ENCODE results near the gene PPP6R2.

DNA sequence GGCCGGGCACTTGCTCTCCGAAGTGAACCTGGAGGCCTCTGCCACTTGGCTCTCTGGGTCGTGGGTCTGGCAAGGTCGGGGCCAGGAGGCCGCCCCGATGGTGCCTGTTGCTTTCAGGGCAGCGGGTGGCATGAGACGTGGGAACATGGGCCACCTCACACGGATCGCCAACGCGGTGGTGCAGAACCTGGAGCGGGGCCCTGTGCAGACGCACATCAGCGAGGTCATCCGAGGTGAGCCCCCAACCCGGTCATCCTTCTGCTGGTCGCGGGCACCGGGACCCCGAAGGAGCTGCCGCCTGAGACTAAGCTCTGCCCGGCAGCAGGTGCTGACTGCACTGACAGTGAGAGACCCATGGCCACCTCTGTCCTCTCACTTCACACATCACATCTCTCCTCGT is 91.7 kb downstream of the PPP6R2 start:
- TF ChIP-seq EZH2 (IDR thresholded peaks at IDR 0.05) = no peak
- TF ChIP-seq, protein P1, sequence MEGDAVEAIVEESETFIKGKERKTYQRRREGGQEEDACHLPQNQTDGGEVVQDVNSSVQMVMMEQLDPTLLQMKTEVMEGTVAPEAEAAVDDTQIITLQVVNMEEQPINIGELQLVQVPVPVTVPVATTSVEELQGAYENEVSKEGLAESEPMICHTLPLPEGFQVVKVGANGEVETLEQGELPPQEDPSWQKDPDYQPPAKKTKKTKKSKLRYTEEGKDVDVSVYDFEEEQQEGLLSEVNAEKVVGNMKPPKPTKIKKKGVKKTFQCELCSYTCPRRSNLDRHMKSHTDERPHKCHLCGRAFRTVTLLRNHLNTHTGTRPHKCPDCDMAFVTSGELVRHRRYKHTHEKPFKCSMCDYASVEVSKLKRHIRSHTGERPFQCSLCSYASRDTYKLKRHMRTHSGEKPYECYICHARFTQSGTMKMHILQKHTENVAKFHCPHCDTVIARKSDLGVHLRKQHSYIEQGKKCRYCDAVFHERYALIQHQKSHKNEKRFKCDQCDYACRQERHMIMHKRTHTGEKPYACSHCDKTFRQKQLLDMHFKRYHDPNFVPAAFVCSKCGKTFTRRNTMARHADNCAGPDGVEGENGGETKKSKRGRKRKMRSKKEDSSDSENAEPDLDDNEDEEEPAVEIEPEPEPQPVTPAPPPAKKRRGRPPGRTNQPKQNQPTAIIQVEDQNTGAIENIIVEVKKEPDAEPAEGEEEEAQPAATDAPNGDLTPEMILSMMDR (IDR thresholded peaks at IDR 0.05 in 2 of 3, conservative IDR thresholded peaks at IDR 0.05 in 1 of 3; ENCODE audit: borderline replicate concordance in 1 of 3, insufficient read depth in 1 of 3, low read depth in 2 of 3, low read length in 2 of 3) = no peak
- TF ChIP-seq, protein P2, sequence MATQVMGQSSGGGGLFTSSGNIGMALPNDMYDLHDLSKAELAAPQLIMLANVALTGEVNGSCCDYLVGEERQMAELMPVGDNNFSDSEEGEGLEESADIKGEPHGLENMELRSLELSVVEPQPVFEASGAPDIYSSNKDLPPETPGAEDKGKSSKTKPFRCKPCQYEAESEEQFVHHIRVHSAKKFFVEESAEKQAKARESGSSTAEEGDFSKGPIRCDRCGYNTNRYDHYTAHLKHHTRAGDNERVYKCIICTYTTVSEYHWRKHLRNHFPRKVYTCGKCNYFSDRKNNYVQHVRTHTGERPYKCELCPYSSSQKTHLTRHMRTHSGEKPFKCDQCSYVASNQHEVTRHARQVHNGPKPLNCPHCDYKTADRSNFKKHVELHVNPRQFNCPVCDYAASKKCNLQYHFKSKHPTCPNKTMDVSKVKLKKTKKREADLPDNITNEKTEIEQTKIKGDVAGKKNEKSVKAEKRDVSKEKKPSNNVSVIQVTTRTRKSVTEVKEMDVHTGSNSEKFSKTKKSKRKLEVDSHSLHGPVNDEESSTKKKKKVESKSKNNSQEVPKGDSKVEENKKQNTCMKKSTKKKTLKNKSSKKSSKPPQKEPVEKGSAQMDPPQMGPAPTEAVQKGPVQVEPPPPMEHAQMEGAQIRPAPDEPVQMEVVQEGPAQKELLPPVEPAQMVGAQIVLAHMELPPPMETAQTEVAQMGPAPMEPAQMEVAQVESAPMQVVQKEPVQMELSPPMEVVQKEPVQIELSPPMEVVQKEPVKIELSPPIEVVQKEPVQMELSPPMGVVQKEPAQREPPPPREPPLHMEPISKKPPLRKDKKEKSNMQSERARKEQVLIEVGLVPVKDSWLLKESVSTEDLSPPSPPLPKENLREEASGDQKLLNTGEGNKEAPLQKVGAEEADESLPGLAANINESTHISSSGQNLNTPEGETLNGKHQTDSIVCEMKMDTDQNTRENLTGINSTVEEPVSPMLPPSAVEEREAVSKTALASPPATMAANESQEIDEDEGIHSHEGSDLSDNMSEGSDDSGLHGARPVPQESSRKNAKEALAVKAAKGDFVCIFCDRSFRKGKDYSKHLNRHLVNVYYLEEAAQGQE (IDR thresholded peaks at IDR 0.05; ENCODE audit: low read depth) = no peak
- no peak for TF ChIP-seq POLR2A (IDR thresholded peaks at IDR 0.05; ENCODE audit: borderline replicate concordance, extremely low read depth, insufficient read depth, insufficient read length)
- no peak for TF ChIP-seq EGR1 (IDR thresholded peaks at IDR 0.05; ENCODE audit: low read depth)
- TF ChIP-seq MAX (IDR thresholded peaks at IDR 0.05) = no peak
- no peak for TF ChIP-seq RAD21 (IDR thresholded peaks at IDR 0.05; ENCODE audit: low read depth)
- TF ChIP-seq SP1 (IDR thresholded peaks at IDR 0.05; ENCODE audit: low read depth) = no peak
